ENCODE measurements around the gene GSTK1.

DNA sequence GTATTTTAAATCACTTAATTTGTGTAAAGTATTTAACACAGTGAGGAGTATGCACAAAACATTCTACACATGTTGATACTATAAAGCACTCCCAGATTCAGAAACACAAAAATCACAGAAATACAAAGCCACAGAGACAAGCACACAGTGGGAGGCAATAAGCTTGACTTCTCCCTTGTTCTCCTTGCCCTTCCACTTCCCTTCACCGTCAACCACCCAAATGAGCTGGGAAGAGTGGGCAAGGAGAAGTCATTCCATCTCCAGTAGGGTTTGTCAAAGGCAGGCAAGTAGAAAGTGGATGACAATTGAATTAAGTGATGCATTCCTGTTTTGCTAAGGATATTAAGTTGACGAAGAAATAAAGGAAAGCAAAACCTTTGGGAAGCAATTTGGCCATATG lies 17.3 kb downstream of the GSTK1 start:
- TF ChIP-seq CTCF (IDR thresholded peaks at IDR 0.05; ENCODE audit: insufficient read depth, low read length, poor library complexity, severe bottlenecking) = no peak
- no peak for TF ChIP-seq EZH2phosphoT487 (conservative IDR thresholded peaks at IDR 0.05; ENCODE audit: low read length)
